SU-DHL-6 (cell line): Measurements from ENCODE around the gene DHDDS.

ENCODE experiments used
- H2AFZ ChIP-seq: fragments of 200-600 bp; sonication (generic); 2 replicates; pipeline ENCODE4 v1.6.1; 2014; ENCODE audit warnings: low read depth, mild to moderate bottlenecking, moderate library complexity, mixed read lengths, antibody characterized with exemption, low read length; ENCODE audit not compliant: severe bottlenecking
- H3F3A ChIP-seq: fragments of 200-600 bp; shearing (Covaris generic); 2 replicates; pipeline ENCODE4 v1.6.0; 2016; ENCODE audit warnings: antibody characterized with exemption, mild to moderate bottlenecking; ENCODE audit not compliant: insufficient read depth
- H3K27ac ChIP-seq: fragments of 200-600 bp; sonication (generic); 2 replicates; pipeline ENCODE4 v1.5.1; 2016; ENCODE audit warnings: low read depth, mild to moderate bottlenecking, low read length, moderate library complexity, mixed read lengths
- H3K27me3 ChIP-seq: fragments of 200-600 bp; sonication (generic), shearing (Covaris generic); 2 replicates; pipeline ENCODE4 v1.6.0; 2014; ENCODE audit warnings: mild to moderate bottlenecking, low read length
- H3K36me3 ChIP-seq: fragments of 200-600 bp; sonication (generic); 2 replicates; pipeline ENCODE4 v1.6.1; 2014; ENCODE audit warnings: mild to moderate bottlenecking, low read length, mixed read lengths
- H3K4me2 ChIP-seq: fragments of 300-600, 200-600 bp; shearing (Covaris generic), sonication (generic); 2 replicates; pipeline ENCODE4 v1.6.0; 2014; ENCODE audit warnings: low read length, low read depth, mild to moderate bottlenecking; ENCODE audit not compliant: poor library complexity, severe bottlenecking
- H3K4me3 ChIP-seq: fragments of 200-600 bp; sonication (generic); 2 replicates; pipeline ENCODE4 v1.5.1; 2014; ENCODE audit warnings: antibody characterized with exemption, low read length, mild to moderate bottlenecking, mixed read lengths; ENCODE audit not compliant: insufficient read depth, poor library complexity, severe bottlenecking
- H3K79me2 ChIP-seq: fragments of 200-600 bp; sonication (generic); 2 replicates; pipeline ENCODE4 v1.6.1; 2014; ENCODE audit warnings: mild to moderate bottlenecking, low read length, moderate library complexity; ENCODE audit not compliant: insufficient read depth
- H3K9ac ChIP-seq: fragments of 200-600 bp; sonication (generic); 2 replicates; pipeline ENCODE4 v1.7.0; 2014; ENCODE audit warnings: mild to moderate bottlenecking, low read length
- H3K9me2 ChIP-seq: fragments of 200-600 bp; sonication (generic); replicated peaks from 2 replicates; pipeline ENCODE4 v1.6.1; 2014; ENCODE audit warnings: low read length; ENCODE audit not compliant: insufficient read depth
- H3K9me3 ChIP-seq: fragments of 200-600 bp; sonication (generic); 2 replicates; pipeline ENCODE4 v1.6.1; 2014; ENCODE audit warnings: low read length, mixed read lengths; ENCODE audit not compliant: insufficient read depth
- H4K20me1 ChIP-seq: fragments of 200-600 bp; sonication (generic); 2 replicates; pipeline ENCODE4 v1.6.1; 2014; ENCODE audit warnings: low read depth, mild to moderate bottlenecking, antibody characterized with exemption, low read length, moderate library complexity, mixed read lengths
- CTCF ChIP-seq: fragments of 200-600 bp; sonication (generic); IDR thresholded peaks from one replicate; pipeline ENCODE4 v1.5.1; 2017; ENCODE audit warnings: antibody characterized with exemption, mild to moderate bottlenecking, low read length, moderate library complexity; ENCODE audit not compliant: insufficient read depth, poor library complexity, severe bottlenecking
- EZH2phosphoT487 ChIP-seq: fragments of 200-600 bp; sonication (generic), shearing (Covaris generic); conservative IDR thresholded peaks from 2 replicates; pipeline ENCODE4 v1.6.1; 2018; ENCODE audit warnings: mild to moderate bottlenecking, antibody characterized with exemption, low read length, moderate library complexity, mixed read lengths

Gene DHDDS

DNA sequence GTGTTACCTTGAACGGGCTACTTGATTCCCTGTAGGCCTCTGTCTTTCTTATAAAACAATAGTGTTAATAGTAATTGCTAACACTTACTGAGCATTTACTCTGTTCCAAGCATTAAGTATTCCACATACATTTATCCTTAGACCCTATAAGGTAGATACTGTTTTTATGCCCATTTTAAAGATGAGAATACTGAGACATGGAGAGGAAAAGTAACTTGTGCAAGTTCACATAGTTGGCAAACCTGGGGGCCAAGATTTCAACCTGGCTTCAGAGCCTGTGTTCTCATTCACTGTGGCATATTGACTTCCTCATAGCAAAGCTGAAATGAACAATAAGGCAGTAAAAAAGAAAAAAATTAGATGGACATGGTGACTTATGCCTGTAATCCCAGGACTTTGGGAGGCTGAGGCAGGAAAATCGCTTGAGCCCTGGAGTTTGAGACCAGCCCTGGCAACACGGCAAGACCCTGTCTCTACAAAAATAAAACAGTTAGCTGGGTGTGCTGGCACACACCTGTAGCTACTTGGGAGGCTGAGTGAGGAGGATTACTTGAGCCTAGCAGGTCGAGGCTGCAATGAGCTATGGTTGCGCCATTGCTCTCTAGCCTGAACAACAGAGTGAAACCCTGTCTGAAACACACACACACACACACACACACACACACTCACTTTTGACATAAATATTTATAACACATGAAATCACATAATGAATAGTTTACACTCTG, 20.5 kb downstream of the DHDDS start:
- Histone ChIP-seq H3K9me3 (no peaks in the 10 kb centered on the region), H3K4me3 (no peak overlapping the region), H3K4me2 (no peak overlapping the region), H3K27ac (no peak overlapping the region), H3F3A (no peaks in the 10 kb centered on the region), H2AFZ (no peak overlapping the region), H3K9ac (no peak overlapping the region), H3K27me3 (no peaks in the 10 kb centered on the region), H3K36me3 (peaks cover 4% of the 10 kb centered on the region; the same call in 1 of the 2 replicates), H4K20me1 (no peaks in the 10 kb centered on the region), H3K9me2 (no peaks in the 10 kb centered on the region), H3K79me2 (no peaks in the 10 kb centered on the region)
- TF ChIP-seq CTCF, result no peak
- no peak for TF ChIP-seq EZH2phosphoT487

GRCh38 chr1:26459148-26459547, 27.0 kb downstream of the DHDDS start:
- no peak overlapping the region for H3K9ac ChIP-seq
- no peak overlapping the region for H3K4me3 ChIP-seq
- TF ChIP-seq EZH2phosphoT487 (no peak), CTCF (no peak)
- H3K4me2 ChIP-seq, result no peak overlapping the region
- H3K36me3 ChIP-seq, result peaks cover 13% of the 10 kb centered on the region
- H3K27me3 ChIP-seq, result no peaks in the 10 kb centered on the region
- no peaks in the 10 kb centered on the region for H4K20me1 ChIP-seq
- H3K9me2 ChIP-seq, result no peaks in the 10 kb centered on the region
- peaks cover 5% of the 10 kb centered on the region; the same call in 1 of the 2 replicates for H3F3A ChIP-seq
- H3K9me3 ChIP-seq, result no peaks in the 10 kb centered on the region
- H3K79me2 ChIP-seq, result no peaks in the 10 kb centered on the region
- no peak overlapping the region for H2AFZ ChIP-seq
- H3K27ac ChIP-seq, result no peak overlapping the region

DNA sequence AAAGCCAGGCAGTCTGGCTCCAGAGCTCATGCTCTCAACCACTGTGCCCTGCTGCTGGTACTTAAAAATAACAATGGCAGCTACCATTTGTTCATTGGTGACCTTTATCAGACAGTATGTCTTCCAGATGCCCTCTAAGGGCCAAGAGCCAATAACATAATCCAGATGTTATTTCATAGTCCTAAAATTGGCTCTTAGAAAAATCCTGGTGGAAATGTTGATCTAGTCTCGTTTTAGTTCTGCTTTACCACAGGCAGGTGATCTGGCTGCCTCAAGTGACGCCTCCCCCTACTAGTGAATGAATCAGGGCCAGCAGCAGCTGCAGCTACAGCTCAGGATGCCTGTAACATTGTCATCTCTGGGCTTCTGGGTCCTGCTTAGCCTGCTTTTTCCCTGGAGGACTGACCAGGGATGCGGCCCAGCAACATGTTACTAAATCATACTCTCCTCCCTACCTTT, 27.5 kb downstream of the DHDDS start:
- no peaks in the 10 kb centered on the region for H3K27me3 ChIP-seq
- no peaks in the 10 kb centered on the region for H3K79me2 ChIP-seq
- peaks cover 13% of the 10 kb centered on the region for H3K36me3 ChIP-seq
- peaks cover 5% of the 10 kb centered on the region; the same call in 1 of the 2 replicates for H3F3A ChIP-seq
- no peak overlapping the region for H3K4me2 ChIP-seq
- H3K27ac ChIP-seq, result no peak overlapping the region
- H3K4me3 ChIP-seq, result no peak overlapping the region
- TF ChIP-seq EZH2phosphoT487, result no peak
- TF ChIP-seq CTCF, result no peak
- H3K9me3 ChIP-seq, result no peaks in the 10 kb centered on the region
- H4K20me1 ChIP-seq, result no peaks in the 10 kb centered on the region
- H3K9ac ChIP-seq, result no peak overlapping the region
- H3K9me2 ChIP-seq, result no peaks in the 10 kb centered on the region
- H2AFZ ChIP-seq, result no peak overlapping the region
